DMS 273 (cell line): Measurements from ENCODE around the gene SDK1.

ENCODE experiments used
- DNase-seq: peaks from one replicate; lab custom pipeline; 2025; ENCODE audit not compliant: unreplicated experiment; lab: John Stamatoyannopoulos, UW

SDK1 gene

GRCh38 chr7:4001742-4002141, 700.7 kb downstream of the SDK1 start:
- DNase-seq, result no peak

GRCh38 chr7:4003503-4003902, 702.5 kb downstream of the SDK1 start:
- DNase-seq, result no peak

GRCh38 chr7:4006687-4007086, 705.6 kb downstream of the SDK1 start:
- no peak for DNase-seq

GRCh38 chr7:4009211-4010060, 708.4 kb downstream of the SDK1 start:
- DNase-seq, result no peak

- DNase-seq, result no peak
These were observed 709.1 kb downstream of the SDK1 start for GRCh38 chr7:4010061-4010605.

GRCh38 chr7:4010923-4011656, 710.0 kb downstream of the SDK1 start:
- no peak for DNase-seq

- DNase-seq, result no peak
These were observed 712.7 kb downstream of the SDK1 start for GRCh38 chr7:4013793-4014192.

GRCh38 chr7:4014346-4015050, 713.4 kb downstream of the SDK1 start:
- no peak for DNase-seq

GRCh38 chr7:4015371-4015770, 714.3 kb downstream of the SDK1 start:
- DNase-seq, result no peak

GRCh38 chr7:4015996-4016395, 714.9 kb downstream of the SDK1 start:
- DNase-seq, result no peak

- DNase-seq, result no peak
These were observed 716.0 kb downstream of the SDK1 start for GRCh38 chr7:4017081-4017480.

- no peak for DNase-seq
These were observed 716.7 kb downstream of the SDK1 start for GRCh38 chr7:4017785-4018184.

- DNase-seq, result no peak
These were observed 717.7 kb downstream of the SDK1 start for GRCh38 chr7:4018601-4019316.

- no peak for DNase-seq
These were observed 719.0 kb downstream of the SDK1 start for GRCh38 chr7:4020086-4020485.

GRCh38 chr7:4021413-4021812, 720.4 kb downstream of the SDK1 start:
- DNase-seq, result no peak

- no peak for DNase-seq
These were observed 721.2 kb downstream of the SDK1 start for GRCh38 chr7:4022265-4022664.

GRCh38 chr7:4023502-4023901, 722.5 kb downstream of the SDK1 start:
- no peak for DNase-seq

- DNase-seq, result no peak
These were observed 723.1 kb downstream of the SDK1 start for GRCh38 chr7:4024133-4024532.

GRCh38 chr7:4024806-4025205, 723.8 kb downstream of the SDK1 start:
- DNase-seq, result no peak

GRCh38 chr7:4025210-4025609, 724.2 kb downstream of the SDK1 start:
- no peak for DNase-seq
